Measurements from ENCODE around the gene GALNT10. TPM values are rescaled to one million over a fixed set of nuclear protein-coding genes. Genes with fewer than 3 reads are reported as not detected.

GALNT10 gene
- polyA plus RNA-seq, 2 of the 4 experiments (the other 2 are of a cell fraction), result 110 to 156 TPM

DNA sequence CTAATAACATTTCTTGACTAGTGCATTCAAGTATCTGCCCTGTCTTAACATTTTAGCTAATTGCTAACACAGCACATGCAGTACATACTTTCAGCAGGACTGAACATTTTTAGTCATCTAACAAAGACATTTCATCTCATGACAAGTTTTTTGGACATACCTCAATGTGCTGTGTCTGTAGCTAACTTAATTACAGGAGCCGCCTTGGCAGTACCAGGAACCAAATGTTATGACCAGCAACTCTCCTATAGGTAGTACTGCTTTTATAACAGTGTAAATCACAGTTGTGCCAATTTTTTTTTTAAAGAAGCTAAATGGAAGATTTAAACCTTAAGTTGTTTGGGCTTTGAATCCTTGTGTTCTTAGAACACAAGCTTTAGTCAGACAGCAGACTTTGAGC, 155.9 kb downstream of the GALNT10 start:
- ATAC-seq (no peak), FAIRE-seq (no peak), DNase-seq (ENCODE audit: low read depth in 1 of 2, low spot score in 1 of 2) (no peak)
- Histone ChIP-seq H3K4me2 (no peak overlapping the region), H3K4me1 (peaks cover 16% of the 10 kb centered on the region), H3K27ac (no peak overlapping the region), H3K9me3 (no peaks in the 10 kb centered on the region), H3K4me3 (no peak overlapping the region)
- CTCF ChIA-PET, result no interaction called here
- 81% methylated on average over 1 of the region's 1 CpG for WGBS (ENCODE audit: missing lambda C conversion rate)
- TF ChIP-seq JUN (IDR thresholded peaks at IDR 0.05) (no peak), FOSL2 (IDR thresholded peaks at IDR 0.05) (no peak), FOSL2 (CRISPR knock-in tag; IDR thresholded peaks at IDR 0.05) (no peak), CEBPB (IDR thresholded peaks at IDR 0.05) (no peak), KDM5A (IDR thresholded peaks at IDR 0.05) (no peak), MAX (IDR thresholded peaks at IDR 0.05) (no peak), BHLHE40 (IDR thresholded peaks at IDR 0.05; ENCODE audit: low read depth, low read length) (no peak), CBX8 (IDR thresholded peaks at IDR 0.05) (no peak), HOXA7 (CRISPR knock-in tag; IDR thresholded peaks at IDR 0.05) (no peak), ZFP36 (IDR thresholded peaks at IDR 0.05; ENCODE audit: borderline replicate concordance, partially characterized antibody) (no peak), HOXB13 (CRISPR knock-in tag; IDR thresholded peaks at IDR 0.05; ENCODE audit: low read depth) (no peak), FOXS1 (CRISPR knock-in tag; IDR thresholded peaks at IDR 0.05) (no peak), REST (IDR thresholded peaks at IDR 0.05) (no peak)
- TF ChIP-seq, protein P1, sequence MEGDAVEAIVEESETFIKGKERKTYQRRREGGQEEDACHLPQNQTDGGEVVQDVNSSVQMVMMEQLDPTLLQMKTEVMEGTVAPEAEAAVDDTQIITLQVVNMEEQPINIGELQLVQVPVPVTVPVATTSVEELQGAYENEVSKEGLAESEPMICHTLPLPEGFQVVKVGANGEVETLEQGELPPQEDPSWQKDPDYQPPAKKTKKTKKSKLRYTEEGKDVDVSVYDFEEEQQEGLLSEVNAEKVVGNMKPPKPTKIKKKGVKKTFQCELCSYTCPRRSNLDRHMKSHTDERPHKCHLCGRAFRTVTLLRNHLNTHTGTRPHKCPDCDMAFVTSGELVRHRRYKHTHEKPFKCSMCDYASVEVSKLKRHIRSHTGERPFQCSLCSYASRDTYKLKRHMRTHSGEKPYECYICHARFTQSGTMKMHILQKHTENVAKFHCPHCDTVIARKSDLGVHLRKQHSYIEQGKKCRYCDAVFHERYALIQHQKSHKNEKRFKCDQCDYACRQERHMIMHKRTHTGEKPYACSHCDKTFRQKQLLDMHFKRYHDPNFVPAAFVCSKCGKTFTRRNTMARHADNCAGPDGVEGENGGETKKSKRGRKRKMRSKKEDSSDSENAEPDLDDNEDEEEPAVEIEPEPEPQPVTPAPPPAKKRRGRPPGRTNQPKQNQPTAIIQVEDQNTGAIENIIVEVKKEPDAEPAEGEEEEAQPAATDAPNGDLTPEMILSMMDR (IDR thresholded peaks at IDR 0.05), result no peak
- POLR2A ChIA-PET, result no interaction called here

DNA sequence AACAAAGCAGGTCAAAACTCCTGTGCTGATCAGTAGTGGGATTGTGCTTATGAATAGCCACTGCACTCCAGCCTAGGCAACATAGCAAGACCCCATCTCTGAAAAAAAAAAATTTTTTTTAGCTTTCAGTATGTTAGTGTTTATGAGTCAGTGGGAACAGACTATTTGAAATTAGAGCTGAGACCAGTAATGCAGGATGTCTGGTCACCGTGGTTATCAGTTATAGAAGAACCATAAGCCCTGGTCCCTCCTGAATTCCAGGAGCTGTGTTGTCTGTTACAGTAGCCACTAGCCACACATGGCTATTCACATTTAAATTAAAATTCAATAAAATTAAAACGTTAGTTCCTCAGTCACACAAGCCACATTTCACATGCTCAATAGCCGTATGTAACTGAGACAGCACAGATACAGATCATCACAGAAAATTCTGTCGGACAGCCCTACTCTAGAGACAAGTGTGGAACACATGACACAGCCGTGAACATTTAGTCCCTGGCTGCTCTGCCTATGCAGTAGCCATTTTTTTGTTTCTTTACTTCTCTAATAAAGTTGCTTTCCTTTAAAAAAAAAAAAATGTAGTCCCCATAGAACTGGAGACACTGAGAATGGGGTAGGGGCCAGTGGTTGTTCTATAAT, 159.2 kb downstream of the GALNT10 start:
- no peak for TF ChIP-seq EHMT2 (IDR thresholded peaks at IDR 0.05; ENCODE audit: low read depth)
- TF ChIP-seq RARB (CRISPR knock-in tag; IDR thresholded peaks at IDR 0.05), result no peak
- TF ChIP-seq NR3C1 (IDR thresholded peaks at IDR 0.05), result no peak
- no peak for TF ChIP-seq RNF2 (IDR thresholded peaks at IDR 0.05; ENCODE audit: borderline replicate concordance, low read depth)
- no peak for TF ChIP-seq JUNB (IDR thresholded peaks at IDR 0.05)
- TF ChIP-seq POLR2AphosphoS2 (conservative IDR thresholded peaks at IDR 0.05; ENCODE audit: low read length), result no peak
- TF ChIP-seq RFX5 (IDR thresholded peaks at IDR 0.05), result no peak
- TF ChIP-seq MAX (IDR thresholded peaks at IDR 0.05), result no peak
- TF ChIP-seq ZSCAN20 (CRISPR knock-in tag; IDR thresholded peaks at IDR 0.05), result no peak
- no peak for TF ChIP-seq EHF (CRISPR knock-in tag; IDR thresholded peaks at IDR 0.05)
- no peak for TF ChIP-seq CBX2 (IDR thresholded peaks at IDR 0.05; ENCODE audit: borderline replicate concordance, low read depth)
- no peak for TF ChIP-seq CBX8 (IDR thresholded peaks at IDR 0.05)
- no peak for TF ChIP-seq SREBF2 (IDR thresholded peaks at IDR 0.05)
- no peak for TF ChIP-seq MYC (IDR thresholded peaks at IDR 0.05; ENCODE audit: borderline replicate concordance, low read length)
- TF ChIP-seq BHLHE40 (IDR thresholded peaks at IDR 0.05; ENCODE audit: low read depth, low read length), result no peak
- no peak for TF ChIP-seq HOXA7 (CRISPR knock-in tag; IDR thresholded peaks at IDR 0.05)
- no peak for TF ChIP-seq MAFK (IDR thresholded peaks at IDR 0.05; ENCODE audit: partially characterized antibody)
- TF ChIP-seq FOSL2 (IDR thresholded peaks at IDR 0.05), result no peak
- TF ChIP-seq FOSL2 (CRISPR knock-in tag; IDR thresholded peaks at IDR 0.05), result no peak
- CTCF ChIA-PET, result interaction anchor here (0.6 to 2.0 kb wide), 3 partner anchors 12 to 694 kb away, joined by 3 to 6 read pairs (median 3); no protein-coding TSS in a partner anchor
- POLR2A ChIA-PET, result no interaction called here
- DNase-seq (ENCODE audit: low read depth in 1 of 2, low spot score in 1 of 2) (no peak), ATAC-seq (no peak), FAIRE-seq (no peak)
- Histone ChIP-seq H3K27ac (no peak overlapping the region), H3K4me1 (peaks cover 43% of the 10 kb centered on the region), H3K4me2 (no peak overlapping the region), H3K4me3 (no peak overlapping the region), H3K9me3 (no peaks in the 10 kb centered on the region)
- 85% methylated on average over 5 of the region's 5 CpGs for WGBS (ENCODE audit: missing lambda C conversion rate)
